K562 (cell line): ENCODE data around the gene HJV. TPM values are rescaled to one million over a fixed set of nuclear protein-coding genes. Genes with fewer than 3 reads are reported as not detected.

Source experiments
- ATAC-seq: fragments of 200-7000 bp; cut with Tn5 transposase; 3 replicates; pipeline ENCODE4 v1.9.1; 2020; ENCODE audit warnings: moderate library complexity
- BruUV-seq: library from RNA; stranded (reverse); fragments of 400-500 nt; replicated peaks from 2 replicates; lab custom pipeline; 2021; lab: Mats Ljungman, UMichigan
- CTCF ChIA-PET: fragments of 300-600 bp; formaldehyde crosslinking; extraction: SDS; loops from one replicate; lab custom pipeline; 2021; ENCODE audit warnings: low intra/inter-chr PET ratio; lab: Yijun Ruan, JAX
- POLR2A ChIA-PET: fragments of 300-600, 350-650 bp; sonication (Branson Sonifier 250); formaldehyde crosslinking; extraction: SDS; loops from one replicate; lab custom pipeline; 2021; ENCODE audit warnings: antibody characterized with exemption, inconsistent platforms; lab: Yijun Ruan, JAX
- DNase-seq, 4 experiments: peaks; one replicate each; pipeline versions ENCODE4 v3.0.0 to v3.0.0-alpha.2; 2011 to 2018; ENCODE audit warnings: low spot score in 3 of 4, mixed read lengths in 3 of 4; ENCODE audit errors: extremely low read depth in 1 of 4
- FAIRE-seq: peaks from 2 replicates; lab custom pipeline; 2011; peaks lifted over from hg19 to GRCh38; lab: Jason Lieb, UNC
- H2AFZ ChIP-seq: 2 replicates; pipeline ENCODE4 v1.6.0; 2011; ENCODE audit warnings: low read depth, low read length, control low read depth, inconsistent platforms
- H3K27ac ChIP-seq: fragments of 200-600 bp; 3 replicates; pipeline ENCODE4 v1.8.0; 2011; ENCODE audit warnings: low read depth, mild to moderate bottlenecking, control low read depth, inconsistent platforms, low read length, moderate library complexity, mixed read lengths; ENCODE audit errors: extremely low read depth
- H3K27me3 ChIP-seq, 2 experiments: fragments of 300-600 bp in 1 of 2; 2 replicates in 1 of 2; 3 replicates in 1 of 2; pipeline versions ENCODE4 v1.6.0 to v1.8.0; 2011; ENCODE audit warnings: inconsistent platforms in 2 of 2, low read length in 2 of 2, mild to moderate bottlenecking in 1 of 2, mixed read lengths in 1 of 2, moderate library complexity in 1 of 2; ENCODE audit not compliant: control insufficient read depth in 2 of 2, insufficient read depth in 2 of 2
- H3K36me3 ChIP-seq: fragments of 300-600 bp; 3 replicates; pipeline ENCODE4 v1.8.0; 2011; ENCODE audit warnings: mild to moderate bottlenecking, low read length, inconsistent platforms; ENCODE audit not compliant: control insufficient read depth, insufficient read depth
- H3K4me1 ChIP-seq, 2 experiments: fragments of 200-600 bp in 1 of 2; replicated peaks in 1 of 2; 2 replicates in 1 of 2; 3 replicates in 1 of 2; pipeline versions ENCODE4 v1.5.1 to v1.8.0; 2011; ENCODE audit warnings: inconsistent platforms in 2 of 2, low read length in 2 of 2, mild to moderate bottlenecking in 1 of 2, mixed read lengths in 1 of 2, moderate library complexity in 1 of 2; ENCODE audit not compliant: control insufficient read depth in 2 of 2, insufficient read depth in 2 of 2
- H3K4me2 ChIP-seq: 2 replicates; pipeline ENCODE4 v1.6.1; 2011; ENCODE audit warnings: low read length, control low read depth, inconsistent platforms, mixed read lengths; ENCODE audit not compliant: insufficient read depth
- H3K4me3 ChIP-seq: fragments of 200-600 bp; sonication (generic), shearing (Covaris generic); 2 replicates; pipeline ENCODE4 v1.5.1; 2016; ENCODE audit warnings: control low read depth, inconsistent platforms
- H3K79me2 ChIP-seq: fragments of 200-600 bp; 3 replicates; pipeline ENCODE4 v1.8.0; 2011; ENCODE audit warnings: low read length, inconsistent platforms; ENCODE audit not compliant: control insufficient read depth, insufficient read depth
- H3K9ac ChIP-seq, 2 experiments: 2 replicates each; pipeline versions ENCODE4 v1.6.0 to v1.6.1; 2011; ENCODE audit warnings: low read depth in 2 of 2, low read length in 2 of 2, control low read depth in 1 of 2, inconsistent platforms in 1 of 2, mild to moderate bottlenecking in 1 of 2, mixed read lengths in 1 of 2; ENCODE audit not compliant: insufficient read depth in 1 of 2
- H3K9me1 ChIP-seq: one replicate; pipeline ENCODE4 v1.6.0; 2011; ENCODE audit warnings: inconsistent platforms, mild to moderate bottlenecking, low read length, moderate library complexity; ENCODE audit not compliant: control insufficient read depth, insufficient read depth
- H3K9me3 ChIP-seq: replicated peaks from 2 replicates; pipeline ENCODE4 v1.5.1; 2011; ENCODE audit warnings: low read depth, low read length, inconsistent platforms; ENCODE audit not compliant: control insufficient read depth, insufficient read depth
- H4K20me1 ChIP-seq: replicated peaks from 2 replicates; pipeline ENCODE4 v1.6.1; 2011; ENCODE audit warnings: low read length, inconsistent platforms, mixed read lengths; ENCODE audit not compliant: control insufficient read depth, insufficient read depth
- HNRNPL ChIP-seq: fragments of 200-400 bp; formaldehyde crosslinking; IDR thresholded peaks from 2 replicates; pipeline ENCODE4 v1.6.1; 2017; ENCODE audit warnings: low read depth, mild to moderate bottlenecking, low read length
- KDM1A ChIP-seq, 2 experiments: fragments of 450-650 bp; IDR thresholded peaks; 2 replicates each; pipeline ENCODE4 v1.6.1; 2016; ENCODE audit warnings: mild to moderate bottlenecking in 2 of 2
- MYC ChIP-seq, 2 experiments: fragments of 250-450 bp in 1 of 2; sonication (Bioruptor Pico) in 1 of 2; IDR thresholded peaks; 2 replicates each; pipeline versions ENCODE4 v1.5.1 to v1.6.1; 2012 to 2021; ENCODE audit warnings: low read depth in 2 of 2, borderline replicate concordance in 1 of 2, improper control_type of control experiment in 1 of 2, low read length in 1 of 2, mild to moderate bottlenecking in 1 of 2, moderate library complexity in 1 of 2
- POLR2G ChIP-seq: fragments of 200-400 bp; formaldehyde crosslinking; IDR thresholded peaks from 2 replicates; pipeline ENCODE4 v1.6.1; 2017; ENCODE audit warnings: low read depth, mild to moderate bottlenecking, antibody characterized with exemption, low read length, moderate library complexity
- RBM25 ChIP-seq: fragments of 200-400 bp; formaldehyde crosslinking; IDR thresholded peaks from 2 replicates; pipeline ENCODE4 v1.6.1; 2018; ENCODE audit warnings: low read length, low read depth, moderate library complexity; ENCODE audit not compliant: severe bottlenecking
- ZFPM2 ChIP-seq: fragments of 250-450 bp; sonication (Bioruptor Pico); IDR thresholded peaks from 2 replicates; pipeline ENCODE4 v1.5.1; 2022; ENCODE audit warnings: mild to moderate bottlenecking
- ZKSCAN8 ChIP-seq: fragments of 200-800 bp; sonication (Bioruptor generic); IDR thresholded peaks from 2 replicates; pipeline ENCODE4 v1.6.1; 2016; ENCODE audit warnings: missing genetic modification characterization, missing compliant biosample characterization
- ZNF124 ChIP-seq: sonication (generic); formaldehyde crosslinking; IDR thresholded peaks from 2 replicates; pipeline ENCODE4 v1.8.1; 2022; ENCODE audit warnings: missing genetic modification reagents
- ZNF140 ChIP-seq: fragments of 250-450 bp; sonication (Bioruptor Pico); IDR thresholded peaks from 2 replicates; pipeline ENCODE4 v1.8.0; 2021; ENCODE audit warnings: moderate library complexity, mild to moderate bottlenecking, inconsistent platforms
- ZNF316 ChIP-seq: fragments of 450-650 bp; IDR thresholded peaks from 2 replicates; pipeline ENCODE4 v1.6.1; 2016
- WGBS: fragments of 100-300 bp; shearing (Covaris generic); methylation state at CpG from one replicate; pipeline ENCODE4 v1.1.6; 2016; ENCODE audit warnings: low coverage, mixed read lengths; ENCODE audit not compliant: insufficient coverage; ENCODE audit errors: missing lambda C conversion rate; 5-methylcytosine and 5-hydroxymethylcytosine counted together
- in situ Hi-C: fragments of 300-500 bp; cut with MboI; formaldehyde crosslinking; loops from 4 replicates; pipeline ENCODE4 v1.15.0; 2018; ENCODE audit warnings: inconsistent platforms, mixed read lengths
- intact Hi-C: fragments of 100-400 bp; cut with micrococcal nuclease; formaldehyde crosslinking; loops from 2 replicates; pipeline ENCODE4 v1.14.2; 2022
- polyA plus RNA-seq, 8 experiments: library from polyadenylated mRNA; depleted of rRNA in 4 of 8; stranded (reverse) in 5 of 8; unstranded in 3 of 8; fragments of >200 nt; fragmentation: Nextera tagmentation in 2 of 8; fragmentation: Illumina TruSeq in 1 of 8; extraction: Ambion mirVana in 2 of 8; extraction: Trizol in 1 of 8; gene quantifications; 2 replicates each; pipeline versions ENCODE4 v1.2.1 to v1.2.3, GENCODE V29; 2011 to 2014; ENCODE audit warnings: inconsistent platforms in 1 of 8, missing spikeins in 1 of 8
- total RNA-seq, 7 experiments: library from RNA; depleted of rRNA in 6 of 7; stranded (reverse); fragments of >200 nt in 6 of 7; fragmentation: Illumina TruSeq in 2 of 7; extraction: Trizol in 2 of 7; gene quantifications; 2 replicates each; pipeline versions ENCODE4 v1.2.1 to v1.2.3, GENCODE V29; 2011 to 2021; ENCODE audit warnings: low replicate concordance in 1 of 7
- TF ChIP-seq, protein P1 (sequence below): fragments of 250-450 bp; sonication (Bioruptor Pico); IDR thresholded peaks from 2 replicates; pipeline ENCODE4 v1.5.0; 2021
- TF ChIP-seq, protein P2 (sequence below): IDR thresholded peaks from 2 replicates; pipeline ENCODE4 v1.6.1; 2011; ENCODE audit not compliant: insufficient read length; ENCODE audit errors: extremely low read depth
- TF ChIP-seq, protein P3 (sequence below): sonication (generic); formaldehyde crosslinking; IDR thresholded peaks from 2 replicates; pipeline ENCODE4 v1.8.1; 2023; ENCODE audit warnings: mild to moderate bottlenecking, missing genetic modification reagents
- TF ChIP-seq, protein P4 (sequence below): fragments of 250-450 bp; sonication (Bioruptor Pico); IDR thresholded peaks from 2 replicates; pipeline ENCODE4 v1.4.0; 2020

Gene HJV
- total and polyA plus RNA-seq, 9 of the 15 experiments (the other 6 are each of a cell fraction or from before 2014, with no cell fraction given), result 1.0 to 6.6 (median 2.4) TPM

DNA sequence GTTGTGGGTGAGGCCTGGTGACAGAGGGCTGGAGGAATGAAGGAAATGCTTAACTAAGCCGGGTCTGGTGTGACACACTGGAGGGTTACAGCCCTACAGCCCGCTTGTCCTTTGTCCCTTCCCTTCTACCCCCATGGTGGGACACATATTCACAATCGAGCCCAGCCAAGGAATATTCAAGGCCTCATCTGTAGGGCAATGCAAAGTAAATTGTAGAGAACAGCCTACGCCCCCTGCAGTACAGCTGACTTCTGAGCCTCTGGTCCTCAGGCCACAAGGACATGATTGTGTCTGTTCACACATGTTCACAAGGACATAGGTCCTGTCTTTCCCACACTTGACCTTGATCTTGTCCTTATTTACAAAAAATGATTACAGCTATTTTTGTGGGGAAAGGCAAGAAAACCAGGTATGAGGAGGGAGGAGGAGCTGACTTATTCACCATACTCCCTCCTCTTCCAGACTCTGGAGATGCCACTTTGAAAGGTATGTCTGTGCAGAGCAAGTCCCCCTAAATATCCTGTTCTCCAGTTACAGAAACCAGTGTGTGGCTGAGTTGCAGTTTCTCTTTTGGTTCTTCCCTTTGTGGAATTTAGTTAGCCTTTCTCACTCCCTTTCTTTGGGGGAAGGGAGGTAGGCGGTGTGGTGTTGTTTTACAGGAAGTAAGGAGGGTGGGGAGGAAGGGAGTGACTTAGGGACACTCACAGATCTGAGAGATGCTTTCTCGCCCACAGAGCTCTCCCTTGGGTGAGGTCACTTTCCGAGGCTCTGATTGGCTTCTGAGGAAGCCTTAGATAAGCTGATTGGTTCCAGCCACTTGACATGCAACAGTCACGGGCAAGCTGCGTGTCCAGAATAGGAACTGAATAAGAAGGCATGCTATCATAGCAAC is 42.4 kb downstream of the HJV start:
- no peaks in the 10 kb centered on the region for H3K27me3 ChIP-seq
- peak overlapping the region; percentile 96 for H3K27ac ChIP-seq
- FAIRE-seq, result peak; percentile 100
- H3K9me1 ChIP-seq, result no peaks in the 10 kb centered on the region
- BruUV-seq, result TSS peak; percentile 98
- peak; percentile 97 to 99 (median 99) for DNase-seq
- peak; percentile 94 for ATAC-seq
- peak overlapping the region; percentile 81 to 86; a peak in 3 of 4 replicates for H3K9ac ChIP-seq
- H3K4me3 ChIP-seq, result no peak overlapping the region
- H3K4me2 ChIP-seq, result peak overlapping the region; percentile 76
- H4K20me1 ChIP-seq, result no peaks in the 10 kb centered on the region
- H3K4me1 ChIP-seq, result peaks cover 24 to 63% of the 10 kb centered on the region in 2 experiments
- no peaks in the 10 kb centered on the region for H3K9me3 ChIP-seq
- in situ Hi-C loops (no loop called here), intact Hi-C loops (loop anchor here (1.0 kb wide), 3 partner anchors 11 to 17 kb away; partner anchors contain the start of genes ANKRD34A, POLR3GL and TXNIP)
- ChIA-PET CTCF (interaction anchor here (0.6 to 3.8 kb wide), 4 partner anchors 28 to 54 kb away, joined by 3 to 37 read pairs (median 10); no protein-coding TSS in a partner anchor), POLR2A (interaction anchor here (0.6 to 15.5 kb wide), 14 partner anchors 14 to 134 kb away, joined by 3 to 320 read pairs (median 4); partner anchors contain the start of genes ANKRD34A, LIX1L, NUDT17 and POLR3GL)
- peak overlapping the region; percentile 42 for H2AFZ ChIP-seq
- H3K79me2 ChIP-seq, result peaks cover 25% of the 10 kb centered on the region
- peaks cover 16% of the 10 kb centered on the region for H3K36me3 ChIP-seq
- WGBS, result 6% methylated on average over 9 of the region's 9 CpGs
- TF ChIP-seq POLR2G (no peak), ZNF124 (CRISPR knock-in tag) (no peak), ZKSCAN8 (CRISPR knock-in tag) (peak; percentile 74), ZNF316 (0 out of 2 replicates have a peak, but pooled peaks have one; percentile 12), ZNF140 (CRISPR knock-in tag) (no peak), MYC (IDR thresholded peaks at IDR 0.05; ENCODE audit: low read depth, low read length) (peak; percentile 65; the same call in 1 of the 2 replicates), MYC (CRISPR knock-in tag; IDR thresholded peaks at IDR 0.05; ENCODE audit: borderline replicate concordance, low read depth) (no peak; the same call in 1 of the 2 replicates), ZFPM2 (CRISPR knock-in tag) (no peak), HNRNPL (no peak), KDM1A (IDR thresholded peaks at IDR 0.05) (no peak), RBM25 (peak; percentile 60)
- TF ChIP-seq, protein P1, sequence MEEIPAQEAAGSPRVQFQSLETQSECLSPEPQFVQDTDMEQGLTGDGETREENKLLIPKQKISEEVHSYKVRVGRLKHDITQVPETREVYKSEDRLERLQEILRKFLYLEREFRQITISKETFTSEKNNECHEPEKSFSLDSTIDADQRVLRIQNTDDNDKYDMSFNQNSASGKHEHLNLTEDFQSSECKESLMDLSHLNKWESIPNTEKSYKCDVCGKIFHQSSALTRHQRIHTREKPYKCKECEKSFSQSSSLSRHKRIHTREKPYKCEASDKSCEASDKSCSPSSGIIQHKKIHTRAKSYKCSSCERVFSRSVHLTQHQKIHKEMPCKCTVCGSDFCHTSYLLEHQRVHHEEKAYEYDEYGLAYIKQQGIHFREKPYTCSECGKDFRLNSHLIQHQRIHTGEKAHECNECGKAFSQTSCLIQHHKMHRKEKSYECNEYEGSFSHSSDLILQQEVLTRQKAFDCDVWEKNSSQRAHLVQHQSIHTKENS (CRISPR knock-in tag), result no peak
- TF ChIP-seq, protein P2, sequence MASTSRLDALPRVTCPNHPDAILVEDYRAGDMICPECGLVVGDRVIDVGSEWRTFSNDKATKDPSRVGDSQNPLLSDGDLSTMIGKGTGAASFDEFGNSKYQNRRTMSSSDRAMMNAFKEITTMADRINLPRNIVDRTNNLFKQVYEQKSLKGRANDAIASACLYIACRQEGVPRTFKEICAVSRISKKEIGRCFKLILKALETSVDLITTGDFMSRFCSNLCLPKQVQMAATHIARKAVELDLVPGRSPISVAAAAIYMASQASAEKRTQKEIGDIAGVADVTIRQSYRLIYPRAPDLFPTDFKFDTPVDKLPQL, result no peak
- TF ChIP-seq, protein P3, sequence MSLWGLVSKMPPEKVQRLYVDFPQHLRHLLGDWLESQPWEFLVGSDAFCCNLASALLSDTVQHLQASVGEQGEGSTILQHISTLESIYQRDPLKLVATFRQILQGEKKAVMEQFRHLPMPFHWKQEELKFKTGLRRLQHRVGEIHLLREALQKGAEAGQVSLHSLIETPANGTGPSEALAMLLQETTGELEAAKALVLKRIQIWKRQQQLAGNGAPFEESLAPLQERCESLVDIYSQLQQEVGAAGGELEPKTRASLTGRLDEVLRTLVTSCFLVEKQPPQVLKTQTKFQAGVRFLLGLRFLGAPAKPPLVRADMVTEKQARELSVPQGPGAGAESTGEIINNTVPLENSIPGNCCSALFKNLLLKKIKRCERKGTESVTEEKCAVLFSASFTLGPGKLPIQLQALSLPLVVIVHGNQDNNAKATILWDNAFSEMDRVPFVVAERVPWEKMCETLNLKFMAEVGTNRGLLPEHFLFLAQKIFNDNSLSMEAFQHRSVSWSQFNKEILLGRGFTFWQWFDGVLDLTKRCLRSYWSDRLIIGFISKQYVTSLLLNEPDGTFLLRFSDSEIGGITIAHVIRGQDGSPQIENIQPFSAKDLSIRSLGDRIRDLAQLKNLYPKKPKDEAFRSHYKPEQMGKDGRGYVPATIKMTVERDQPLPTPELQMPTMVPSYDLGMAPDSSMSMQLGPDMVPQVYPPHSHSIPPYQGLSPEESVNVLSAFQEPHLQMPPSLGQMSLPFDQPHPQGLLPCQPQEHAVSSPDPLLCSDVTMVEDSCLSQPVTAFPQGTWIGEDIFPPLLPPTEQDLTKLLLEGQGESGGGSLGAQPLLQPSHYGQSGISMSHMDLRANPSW, result peak; percentile 41; the same call in 1 of the 2 replicates
- TF ChIP-seq, protein P4, sequence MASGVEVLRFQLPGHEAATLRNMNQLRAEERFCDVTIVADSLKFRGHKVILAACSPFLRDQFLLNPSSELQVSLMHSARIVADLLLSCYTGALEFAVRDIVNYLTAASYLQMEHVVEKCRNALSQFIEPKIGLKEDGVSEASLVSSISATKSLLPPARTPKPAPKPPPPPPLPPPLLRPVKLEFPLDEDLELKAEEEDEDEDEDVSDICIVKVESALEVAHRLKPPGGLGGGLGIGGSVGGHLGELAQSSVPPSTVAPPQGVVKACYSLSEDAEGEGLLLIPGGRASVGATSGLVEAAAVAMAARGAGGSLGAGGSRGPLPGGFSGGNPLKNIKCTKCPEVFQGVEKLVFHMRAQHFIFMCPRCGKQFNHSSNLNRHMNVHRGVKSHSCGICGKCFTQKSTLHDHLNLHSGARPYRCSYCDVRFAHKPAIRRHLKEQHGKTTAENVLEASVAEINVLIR, result no peak
